ENCODE data around the gene SLC2A5.

DNA sequence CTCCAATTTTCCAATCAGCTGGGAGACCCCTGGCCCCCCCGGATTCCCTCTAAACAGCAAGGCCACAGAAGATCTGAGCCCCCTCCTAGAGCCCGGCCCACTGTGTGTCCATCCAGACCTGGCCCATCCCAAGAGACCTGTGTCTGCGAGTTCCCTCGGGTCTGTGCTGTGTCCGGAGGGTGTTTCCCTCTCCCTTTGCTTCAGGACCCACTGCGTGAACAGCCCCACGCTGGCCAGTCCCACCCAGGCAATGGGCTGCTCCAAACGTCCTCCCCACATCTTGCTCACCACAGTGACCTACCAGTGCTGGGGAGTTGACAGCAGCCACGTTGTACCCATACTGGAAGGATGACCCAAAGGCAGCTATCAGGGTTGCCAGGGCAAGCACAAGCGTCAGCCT lies 11.6 kb downstream of the SLC2A5 start:
- no peak for TF ChIP-seq POLR2A (IDR thresholded peaks at IDR 0.05; ENCODE audit: low read depth, low read length)
- TF ChIP-seq, protein P1, sequence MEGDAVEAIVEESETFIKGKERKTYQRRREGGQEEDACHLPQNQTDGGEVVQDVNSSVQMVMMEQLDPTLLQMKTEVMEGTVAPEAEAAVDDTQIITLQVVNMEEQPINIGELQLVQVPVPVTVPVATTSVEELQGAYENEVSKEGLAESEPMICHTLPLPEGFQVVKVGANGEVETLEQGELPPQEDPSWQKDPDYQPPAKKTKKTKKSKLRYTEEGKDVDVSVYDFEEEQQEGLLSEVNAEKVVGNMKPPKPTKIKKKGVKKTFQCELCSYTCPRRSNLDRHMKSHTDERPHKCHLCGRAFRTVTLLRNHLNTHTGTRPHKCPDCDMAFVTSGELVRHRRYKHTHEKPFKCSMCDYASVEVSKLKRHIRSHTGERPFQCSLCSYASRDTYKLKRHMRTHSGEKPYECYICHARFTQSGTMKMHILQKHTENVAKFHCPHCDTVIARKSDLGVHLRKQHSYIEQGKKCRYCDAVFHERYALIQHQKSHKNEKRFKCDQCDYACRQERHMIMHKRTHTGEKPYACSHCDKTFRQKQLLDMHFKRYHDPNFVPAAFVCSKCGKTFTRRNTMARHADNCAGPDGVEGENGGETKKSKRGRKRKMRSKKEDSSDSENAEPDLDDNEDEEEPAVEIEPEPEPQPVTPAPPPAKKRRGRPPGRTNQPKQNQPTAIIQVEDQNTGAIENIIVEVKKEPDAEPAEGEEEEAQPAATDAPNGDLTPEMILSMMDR (IDR thresholded peaks at IDR 0.05; ENCODE audit: extremely low read depth in 1 of 2, insufficient read depth in 1 of 2, low read depth in 1 of 2, low read length in 2 of 2), result no peak
- TF ChIP-seq, protein P2, sequence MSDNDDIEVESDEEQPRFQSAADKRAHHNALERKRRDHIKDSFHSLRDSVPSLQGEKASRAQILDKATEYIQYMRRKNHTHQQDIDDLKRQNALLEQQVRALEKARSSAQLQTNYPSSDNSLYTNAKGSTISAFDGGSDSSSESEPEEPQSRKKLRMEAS (IDR thresholded peaks at IDR 0.05; ENCODE audit: insufficient read depth, insufficient read length), result no peak
- TF ChIP-seq EZH2 (IDR thresholded peaks at IDR 0.05; ENCODE audit: borderline replicate concordance, low read depth, low read length, severe bottlenecking), result no peak
- TF ChIP-seq POLR2AphosphoS5 (IDR thresholded peaks at IDR 0.05; ENCODE audit: insufficient read depth, low read depth, low read length), result no peak
- no peak for TF ChIP-seq MYC (IDR thresholded peaks at IDR 0.05; ENCODE audit: low read depth, low read length)
- no peak for TF ChIP-seq JUN (IDR thresholded peaks at IDR 0.05; ENCODE audit: borderline replicate concordance, insufficient read depth, insufficient read length, low read depth)
- no peak for TF ChIP-seq GATA2 (IDR thresholded peaks at IDR 0.05; ENCODE audit: insufficient read depth, insufficient read length, low read depth, low read length)

Measured in endothelial cell of umbilical vein (primary cell).